G401 (cell line): Measurements from ENCODE around the gene IQSEC1. TPM values are rescaled to one million over a fixed set of nuclear protein-coding genes. Genes with fewer than 3 reads are reported as not detected.
A peak's percentile ranks its signal among the peaks of the same experiment; 100 is the strongest.

Experiments
- DNase-seq: peaks from one replicate; pipeline ENCODE4 v3.0.0-alpha.2; 2015; ENCODE audit warnings: low spot score
- in situ Hi-C: cut with HindIII; loops from 2 replicates; pipeline ENCODE4 v1.10.0; 2016; ENCODE audit warnings: low sequenced_read_pairs, mixed read lengths
- total RNA-seq: library from RNA; depleted of rRNA; stranded (reverse); fragments of >200 nt; shearing (Covaris generic); gene quantifications from 2 replicates; pipeline ENCODE4 v1.2.3, GENCODE V29; 2014

Gene IQSEC1
- total RNA-seq, 1 experiment from 2014 or later: 10.7 TPM

- in situ Hi-C loops: no loop called here
- peak; percentile 56 for DNase-seq
These were observed 105.5 kb downstream of the IQSEC1 start for GRCh38 chr3:12967606-12968351.

GRCh38 chr3:12966847-12967605 lies 106.2 kb downstream of the IQSEC1 start:
- DNase-seq: no peak
- in situ Hi-C loops: no loop called here

GRCh38 chr3:12965999-12966846 lies 107.0 kb downstream of the IQSEC1 start:
- no peak for DNase-seq
- in situ Hi-C loops: no loop called here

GRCh38 chr3:12964711-12965612 lies 108.3 kb downstream of the IQSEC1 start:
- in situ Hi-C loops: no loop called here
- DNase-seq: no peak

GRCh38 chr3:12963922-12964701 lies 109.1 kb downstream of the IQSEC1 start:
- peak; percentile 74 for DNase-seq
- in situ Hi-C loops: no loop called here

- in situ Hi-C loops: no loop called here
- no peak for DNase-seq
These were observed 109.9 kb downstream of the IQSEC1 start for GRCh38 chr3:12963231-12963896.

GRCh38 chr3:12962292-12962691 lies 110.9 kb downstream of the IQSEC1 start:
- DNase-seq: no peak
- in situ Hi-C loops: no loop called here

GRCh38 chr3:12961697-12962036 lies 111.6 kb downstream of the IQSEC1 start:
- in situ Hi-C loops: no loop called here
- DNase-seq: no peak

- DNase-seq: peak; percentile 50
- in situ Hi-C loops: no loop called here
These were observed 112.1 kb downstream of the IQSEC1 start for GRCh38 chr3:12961007-12961696.

- DNase-seq: no peak
- in situ Hi-C loops: no loop called here
These were observed 112.7 kb downstream of the IQSEC1 start for GRCh38 chr3:12960497-12960896.

GRCh38 chr3:12959838-12960378 lies 113.3 kb downstream of the IQSEC1 start:
- DNase-seq: no peak
- in situ Hi-C loops: no loop called here

- in situ Hi-C loops: no loop called here
- DNase-seq: no peak
These were observed 113.8 kb downstream of the IQSEC1 start for GRCh38 chr3:12959410-12959809.

GRCh38 chr3:12957824-12958792 lies 115.1 kb downstream of the IQSEC1 start:
- in situ Hi-C loops: no loop called here
- DNase-seq: no peak

GRCh38 chr3:12957339-12957738 lies 115.9 kb downstream of the IQSEC1 start:
- in situ Hi-C loops: no loop called here
- DNase-seq: no peak

GRCh38 chr3:12956316-12956660 lies 116.9 kb downstream of the IQSEC1 start:
- in situ Hi-C loops: no loop called here

More at GRCh38 chr3:12956316-12956660, 116.9 kb downstream of the IQSEC1 start:
- DNase-seq: no peak
